CD4-positive, CD25-positive, alpha-beta regulatory T cell (primary cell): ENCODE data around the gene CCND1. TPM values are rescaled to one million over a fixed set of nuclear protein-coding genes. Genes with fewer than 3 reads are reported as not detected.
"Not testable (repeated sequence)": the region's sequence is repeated elsewhere in the genome, so short reads cannot be mapped to it uniquely, and the experiment has no call there.

Experiments used
- ATAC-seq, 2 donors: fragments of 150-1000 bp; cut with Tn5 transposase; one replicate each; pipeline ENCODE4 v1.10.0; 2021; ENCODE audit warnings: low read depth in 2 of 2, moderate number of reproducible peaks in 2 of 2, moderate library complexity in 1 of 2
- DNase-seq, 3 donors: peaks; one replicate each; pipeline versions ENCODE4 v3.0.0 to v3.0.0-alpha.2; 2012 to 2022; ENCODE audit warnings: mixed read lengths in 1 of 3
- H3K27ac ChIP-seq: one replicate; pipeline ENCODE4 v1.7.0; 2013; ENCODE audit warnings: mild to moderate bottlenecking, low read length; ENCODE audit not compliant: insufficient read depth, poor library complexity, severe bottlenecking
- H3K27me3 ChIP-seq: one replicate; pipeline ENCODE4 v1.7.0; 2013; ENCODE audit warnings: low read length; ENCODE audit not compliant: control insufficient read depth, insufficient read depth
- H3K36me3 ChIP-seq: one replicate; pipeline ENCODE4 v1.7.0; 2013; ENCODE audit warnings: mild to moderate bottlenecking, low read length, moderate library complexity; ENCODE audit not compliant: control insufficient read depth, insufficient read depth
- H3K4me1 ChIP-seq: 2 replicates; pipeline ENCODE4 v1.7.0; 2013; ENCODE audit warnings: mild to moderate bottlenecking, low read length; ENCODE audit not compliant: insufficient read depth, control insufficient read depth, poor library complexity, severe bottlenecking
- H3K4me3 ChIP-seq: one replicate; pipeline ENCODE4 v1.7.0; 2013; ENCODE audit warnings: low read depth, mild to moderate bottlenecking, low read length, moderate library complexity
- H3K9me3 ChIP-seq, 2 experiments: 1 replicate in 1 of 2; 2 replicates in 1 of 2; pipeline ENCODE4 v1.7.0; 2013; ENCODE audit warnings: low read length in 2 of 2, mild to moderate bottlenecking in 1 of 2, moderate library complexity in 1 of 2; ENCODE audit not compliant: control insufficient read depth in 2 of 2
- H3K27ac Mint-ChIP-seq, 3 donors: one replicate each; pipeline ENCODE4 v1.8.0; 2020 to 2022; ENCODE audit warnings: mild to moderate bottlenecking in 3 of 3, mixed read lengths in 3 of 3, moderate library complexity in 2 of 3
- H3K27me3 Mint-ChIP-seq: one replicate; pipeline ENCODE4 v1.8.0; 2022; ENCODE audit warnings: mild to moderate bottlenecking, mixed read lengths
- H3K36me3 Mint-ChIP-seq: one replicate; pipeline ENCODE4 v1.8.0; 2020; ENCODE audit warnings: mixed read lengths
- H3K4me1 Mint-ChIP-seq, 4 donors: one replicate each; pipeline ENCODE4 v1.8.0; 2020 to 2022; ENCODE audit warnings: mixed read lengths in 4 of 4, mild to moderate bottlenecking in 1 of 4
- H3K4me3 Mint-ChIP-seq, 4 donors: one replicate each; pipeline ENCODE4 v1.8.0; 2020 to 2022; ENCODE audit warnings: mild to moderate bottlenecking in 4 of 4, mixed read lengths in 4 of 4, moderate library complexity in 3 of 4
- H3K9me3 Mint-ChIP-seq, 7 donors: one replicate each; pipeline ENCODE4 v1.8.0; 2020 to 2022; ENCODE audit warnings: mixed read lengths in 7 of 7, mild to moderate bottlenecking in 3 of 7, moderate library complexity in 2 of 7
- polyA plus RNA-seq, 4 donors: library from polyadenylated mRNA; unstranded; fragments of 300-500 nt; fragmentation: Illumina TruSeq; gene quantifications; one replicate each; pipeline ENCODE4 v1.2.3, GENCODE V29; 2021
- total RNA-seq: library from RNA; stranded (reverse); gene quantifications from one replicate; pipeline ENCODE4 v1.2.3, GENCODE V29; 2022

CCND1 gene
- total and polyA plus RNA-seq, 5 donors from 2014 or later: 0.17 to 3.6 (median 0.65) TPM; not detected in 2

- Histone ChIP-seq H3K4me3 (no peak overlapping the region), H3K4me1 (peaks cover 4% of the 10 kb centered on the region), H3K27me3 (no peaks in the 10 kb centered on the region), H3K36me3 (no peaks in the 10 kb centered on the region), H3K9me3 (peaks cover 0 to 1% of the 10 kb centered on the region in 2 experiments), H3K27ac (no peak overlapping the region)
- H3K4me1 Mint-ChIP-seq: peaks cover 0 to 6% (median under 1%) of the 10 kb centered on the region in 4 donors
- no peak overlapping the region for H3K4me3 Mint-ChIP-seq
- ATAC-seq: no peak
- no peaks in the 10 kb centered on the region for H3K36me3 Mint-ChIP-seq
- H3K27me3 Mint-ChIP-seq: peaks cover 33% of the 10 kb centered on the region
- no peak for DNase-seq
- H3K27ac Mint-ChIP-seq: peak overlapping the region in 1 of 3 donors; percentile 11
- peaks cover 0 to 2% (median 0%) of the 10 kb centered on the region in 7 donors for H3K9me3 Mint-ChIP-seq
These were observed 41.8 kb downstream of the CCND1 start for GRCh38 chr11:69682681-69683326.

- H3K4me1 ChIP-seq: peaks cover 4% of the 10 kb centered on the region
- H3K27ac ChIP-seq: no peak overlapping the region
- peaks cover 0 to 1% of the 10 kb centered on the region in 2 experiments for H3K9me3 ChIP-seq
- no peak overlapping the region for H3K4me3 ChIP-seq
- Mint-ChIP-seq H3K36me3 (no peaks in the 10 kb centered on the region), H3K27ac (no peak overlapping the region), H3K27me3 (peaks cover 31% of the 10 kb centered on the region), H3K9me3 (peaks cover 0 to 2% (median 0%) of the 10 kb centered on the region in 7 donors), H3K4me1 (peaks cover 0 to 6% (median under 1%) of the 10 kb centered on the region in 4 donors), H3K4me3 (no peak overlapping the region)
- no peaks in the 10 kb centered on the region for H3K36me3 ChIP-seq
- ATAC-seq: no peak
- no peak for DNase-seq
- no peaks in the 10 kb centered on the region for H3K27me3 ChIP-seq
These were observed 42.9 kb downstream of the CCND1 start for GRCh38 chr11:69683764-69684333.

GRCh38 chr11:69684651-69685050, 43.7 kb downstream of the CCND1 start:
- H3K27me3 Mint-ChIP-seq: peaks cover 35% of the 10 kb centered on the region
- Histone ChIP-seq H3K27ac (no peak overlapping the region), H3K27me3 (no peaks in the 10 kb centered on the region), H3K9me3 (peaks cover 0 to 1% of the 10 kb centered on the region in 2 experiments), H3K4me3 (no peak overlapping the region), H3K36me3 (no peaks in the 10 kb centered on the region), H3K4me1 (peaks cover 4% of the 10 kb centered on the region)
- no peaks in the 10 kb centered on the region for H3K36me3 Mint-ChIP-seq
- ATAC-seq (no peak), DNase-seq (no peak)
- H3K9me3 Mint-ChIP-seq: peaks cover 0 to 2% (median 0%) of the 10 kb centered on the region in 7 donors
- no peak overlapping the region for H3K27ac Mint-ChIP-seq
- peaks cover 0 to 6% (median under 1%) of the 10 kb centered on the region in 4 donors for H3K4me1 Mint-ChIP-seq
- no peak overlapping the region for H3K4me3 Mint-ChIP-seq

- Mint-ChIP-seq H3K27ac (peak overlapping the region in 1 of 3 donors; percentile 32), H3K9me3 (peaks cover 0 to 2% (median 0%) of the 10 kb centered on the region in 7 donors), H3K4me1 (peaks cover 0 to 6% (median under 1%) of the 10 kb centered on the region in 4 donors), H3K4me3 (peak overlapping the region in 3 of 4 donors; percentile 62 to 86 (median 84)), H3K27me3 (peaks cover 39% of the 10 kb centered on the region), H3K36me3 (no peaks in the 10 kb centered on the region)
- Histone ChIP-seq H3K27me3 (no peaks in the 10 kb centered on the region), H3K4me3 (no peak overlapping the region), H3K36me3 (no peaks in the 10 kb centered on the region), H3K9me3 (peaks cover 0 to 1% of the 10 kb centered on the region in 2 experiments), H3K27ac (no peak overlapping the region), H3K4me1 (peaks cover 4% of the 10 kb centered on the region)
- DNase-seq (no peak), ATAC-seq (no peak)
These were observed 44.4 kb downstream of the CCND1 start for GRCh38 chr11:69685348-69685747.

GRCh38 chr11:69686452-69686851, 45.5 kb downstream of the CCND1 start:
- H3K36me3 Mint-ChIP-seq: no peaks in the 10 kb centered on the region
- no peak overlapping the region for H3K27ac ChIP-seq
- H3K9me3 Mint-ChIP-seq: peaks cover 0 to 3% (median 0%) of the 10 kb centered on the region in 7 donors
- DNase-seq (no peak), ATAC-seq (no peak)
- H3K27ac Mint-ChIP-seq: no peak overlapping the region
- peak overlapping the region in 2 of 4 donors; percentile 4 to 15 for H3K4me3 Mint-ChIP-seq
- H3K9me3 ChIP-seq: peaks cover 0 to 1% of the 10 kb centered on the region in 2 experiments
- peaks cover 4% of the 10 kb centered on the region for H3K4me1 ChIP-seq
- H3K4me1 Mint-ChIP-seq: peaks cover 0 to 6% (median under 1%) of the 10 kb centered on the region in 4 donors
- H3K36me3 ChIP-seq: no peaks in the 10 kb centered on the region
- peaks cover 44% of the 10 kb centered on the region for H3K27me3 Mint-ChIP-seq
- no peak overlapping the region for H3K4me3 ChIP-seq
- H3K27me3 ChIP-seq: peaks cover 1% of the 10 kb centered on the region

GRCh38 chr11:69686856-69687255, 45.9 kb downstream of the CCND1 start:
- Histone ChIP-seq H3K36me3 (no peaks in the 10 kb centered on the region), H3K4me1 (peaks cover 4% of the 10 kb centered on the region), H3K9me3 (peaks cover 0 to 1% of the 10 kb centered on the region in 2 experiments), H3K27ac (no peak overlapping the region), H3K4me3 (no peak overlapping the region), H3K27me3 (peaks cover 4% of the 10 kb centered on the region)
- DNase-seq (no peak), ATAC-seq (no peak)
- H3K27me3 Mint-ChIP-seq: peaks cover 44% of the 10 kb centered on the region
- no peak overlapping the region for H3K27ac Mint-ChIP-seq
- H3K9me3 Mint-ChIP-seq: peaks cover 0 to 4% (median 1%) of the 10 kb centered on the region in 7 donors
- no peaks in the 10 kb centered on the region for H3K36me3 Mint-ChIP-seq
- no peak overlapping the region for H3K4me3 Mint-ChIP-seq
- peaks cover 0 to 6% (median under 1%) of the 10 kb centered on the region in 4 donors for H3K4me1 Mint-ChIP-seq

GRCh38 chr11:69687969-69688771, 47.2 kb downstream of the CCND1 start:
- H3K27ac ChIP-seq, H3K9me3 ChIP-seq, DNase-seq, H3K36me3 Mint-ChIP-seq, H3K27ac Mint-ChIP-seq, H3K4me3 ChIP-seq, H3K4me1 Mint-ChIP-seq, H3K4me3 Mint-ChIP-seq, ATAC-seq, H3K36me3 ChIP-seq, H3K27me3 ChIP-seq, H3K4me1 ChIP-seq, H3K9me3 Mint-ChIP-seq: not testable (repeated sequence)
- H3K27me3 Mint-ChIP-seq: peaks cover 54% of the 10 kb centered on the region
